BLaER1 treated with 17β-estradiol and CSF1 and Interleukin-3, amounts not matched to agents 10 nM and 100 nM (cell line): Measurements from ENCODE around the gene ITM2C.

Experiments
- H3K27ac ChIP-seq, 11 experiments: shearing (Covaris generic); formaldehyde crosslinking; 2 replicates each; pipeline ENCODE4 v1.8.1; 2022
- H3K27me3 ChIP-seq, 11 experiments: shearing (Covaris generic); formaldehyde crosslinking; 2 replicates each; pipeline ENCODE4 v1.8.1; 2022
- H3K36me3 ChIP-seq, 11 experiments: shearing (Covaris generic); formaldehyde crosslinking; 2 replicates each; pipeline ENCODE4 v1.8.1; 2022
- H3K4me1 ChIP-seq, 10 experiments: shearing (Covaris generic); formaldehyde crosslinking; 2 replicates each; pipeline ENCODE4 v1.8.1; 2022
- H3K4me2 ChIP-seq, 11 experiments: shearing (Covaris generic); formaldehyde crosslinking; 2 replicates each; pipeline ENCODE4 v1.8.1; 2022
- H3K4me3 ChIP-seq, 10 experiments: shearing (Covaris generic); formaldehyde crosslinking; 2 replicates each; pipeline ENCODE4 v1.8.1; 2022
- H3K9ac ChIP-seq, 11 experiments: shearing (Covaris generic); formaldehyde crosslinking; 2 replicates each; pipeline ENCODE4 v1.8.1; 2022
- H3K9me3 ChIP-seq, 11 experiments: shearing (Covaris generic); formaldehyde crosslinking; replicated peaks in 1 of 11; 2 replicates each; pipeline ENCODE4 v1.8.1; 2022
- H4K20me1 ChIP-seq, 11 experiments: shearing (Covaris generic); formaldehyde crosslinking; 2 replicates each; pipeline ENCODE4 v1.8.1; 2022
- Cebpa-rat ChIP-seq, 11 experiments: shearing (Covaris generic); IDR thresholded peaks; 2 replicates each; pipeline ENCODE4 v1.8.1; 2022

The ITM2C gene

DNA sequence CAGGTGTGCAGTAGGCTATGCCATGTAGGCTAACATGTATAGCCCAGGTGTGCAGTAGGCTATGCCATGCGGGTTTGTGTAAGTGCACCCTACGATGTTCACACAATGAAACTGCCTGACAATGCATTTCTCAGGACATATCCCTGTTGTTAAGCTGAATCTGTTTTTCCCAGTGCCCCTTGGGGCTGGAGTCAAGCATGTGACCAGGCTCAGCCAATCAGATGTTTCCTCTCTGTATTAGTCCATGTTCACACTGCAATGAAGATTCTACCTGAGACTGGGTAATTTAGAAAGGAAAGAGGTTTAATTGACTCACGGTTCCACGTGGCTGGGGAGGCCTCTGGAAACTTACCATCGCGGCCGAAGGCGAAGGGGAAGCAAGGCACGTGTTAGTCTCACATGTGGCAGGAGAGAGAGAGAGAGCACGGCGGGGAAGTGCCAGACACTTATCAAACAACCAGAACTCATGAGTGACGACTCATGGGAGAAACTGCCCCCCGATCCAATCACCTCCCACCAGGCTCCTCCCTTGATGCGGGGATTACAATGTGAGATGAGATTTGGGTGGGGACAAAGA lies 24.2 kb downstream of the ITM2C start:
- Histone ChIP-seq H3K4me3 (no peak overlapping the region), H3K9ac (no peak overlapping the region), H4K20me1 (peaks cover 0 to 7% (median 0%) of the 10 kb centered on the region in 11 experiments; a peak in 1 of 22 replicates), H3K27ac (no peak overlapping the region), H3K27me3 (no peaks in the 10 kb centered on the region), H3K4me2 (no peak overlapping the region), H3K4me1 (peaks cover 33 to 44% (median 39%) of the 10 kb centered on the region in 10 experiments), H3K9me3 (peaks cover 0 to 14% (median 0%) of the 10 kb centered on the region in 11 experiments; a peak in 6 of 22 replicates), H3K36me3 (no peaks in the 10 kb centered on the region)
- no peak for TF ChIP-seq Cebpa-rat (IDR thresholded peaks at IDR 0.05)

- Histone ChIP-seq H3K27ac (no peak overlapping the region), H3K4me1 (peaks cover 44 to 55% (median 49%) of the 10 kb centered on the region in 10 experiments), H3K9me3 (peaks cover 0 to 14% (median 0%) of the 10 kb centered on the region in 11 experiments; a peak in 6 of 22 replicates), H3K4me3 (no peak overlapping the region), H3K27me3 (no peaks in the 10 kb centered on the region), H3K4me2 (peak overlapping the region in 1 of 11 experiments; percentile 51; a peak in 1 of 22 replicates), H3K9ac (no peak overlapping the region), H4K20me1 (peaks cover 0 to 14% (median 0%) of the 10 kb centered on the region in 11 experiments; a peak in 1 of 22 replicates), H3K36me3 (no peaks in the 10 kb centered on the region)
- TF ChIP-seq Cebpa-rat (IDR thresholded peaks at IDR 0.05): no peak
Measured at GRCh38 chr2:230889911-230890601, 25.3 kb downstream of the ITM2C start.

DNA sequence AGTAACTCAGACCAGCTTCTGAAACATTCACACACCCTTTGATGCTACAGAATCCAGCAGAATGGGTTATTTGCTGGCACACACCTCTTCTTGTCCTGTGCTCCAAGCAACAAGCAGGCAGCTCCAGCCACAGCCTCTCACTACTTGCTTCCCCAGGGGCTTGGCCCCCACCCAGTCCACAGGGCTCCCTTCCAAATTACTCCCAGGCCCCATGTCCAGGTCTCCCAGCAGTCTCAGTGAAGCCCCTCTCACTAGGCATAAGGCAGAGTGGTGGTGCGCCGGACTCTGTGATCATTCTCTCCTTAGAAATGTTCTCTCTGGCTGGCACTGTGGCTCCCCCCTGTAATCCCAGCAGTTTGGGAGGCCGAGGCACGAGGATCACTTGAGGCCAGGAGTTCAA lies 25.9 kb downstream of the ITM2C start:
- Histone ChIP-seq H3K4me2 (peak overlapping the region in 3 of 11 experiments; percentile 50 to 60 (median 51); a peak in 4 of 22 replicates), H3K27ac (no peak overlapping the region), H3K36me3 (no peaks in the 10 kb centered on the region), H3K4me3 (no peak overlapping the region), H4K20me1 (peaks cover 0 to 14% (median 0%) of the 10 kb centered on the region in 11 experiments; a peak in 1 of 22 replicates), H3K4me1 (peaks cover 40 to 56% (median 48%) of the 10 kb centered on the region in 10 experiments), H3K27me3 (no peaks in the 10 kb centered on the region), H3K9ac (no peak overlapping the region), H3K9me3 (peaks cover 0 to 14% (median 0%) of the 10 kb centered on the region in 11 experiments; a peak in 6 of 22 replicates)
- no peak for TF ChIP-seq Cebpa-rat (IDR thresholded peaks at IDR 0.05)

DNA sequence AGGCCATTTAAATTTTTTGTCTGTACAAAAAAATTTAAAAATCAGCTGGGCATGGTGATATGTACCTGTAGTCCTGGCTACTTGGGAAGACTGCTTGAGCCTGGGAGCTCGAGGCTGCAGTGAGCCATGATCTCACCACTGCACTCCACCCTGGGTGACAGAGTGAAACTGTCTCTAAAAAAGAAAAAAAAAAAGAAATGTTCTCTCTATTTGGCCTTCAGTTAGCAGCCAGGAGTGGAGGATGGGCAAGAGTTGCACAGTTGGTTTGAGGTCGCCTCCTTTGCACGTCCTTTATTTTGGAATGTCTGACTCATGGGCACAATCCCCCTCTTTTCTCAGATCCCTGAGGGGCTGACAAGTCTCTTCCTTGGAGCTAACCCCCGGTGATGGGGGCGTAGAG lies 26.3 kb downstream of the ITM2C start:
- Histone ChIP-seq H4K20me1 (peaks cover 0 to 14% (median 0%) of the 10 kb centered on the region in 11 experiments; a peak in 1 of 22 replicates), H3K4me2 (peak overlapping the region; percentile 21 to 60 (median 48); a peak in 18 of 22 replicates), H3K36me3 (no peaks in the 10 kb centered on the region), H3K9me3 (peaks cover 0 to 14% (median 0%) of the 10 kb centered on the region in 11 experiments; a peak in 6 of 22 replicates), H3K4me1 (peaks cover 36 to 56% (median 48%) of the 10 kb centered on the region in 10 experiments), H3K27me3 (no peaks in the 10 kb centered on the region), H3K9ac (no peak overlapping the region; a peak in 1 of 22 replicates), H3K27ac (no peak overlapping the region), H3K4me3 (no peak overlapping the region)
- TF ChIP-seq Cebpa-rat (IDR thresholded peaks at IDR 0.05): no peak

DNA sequence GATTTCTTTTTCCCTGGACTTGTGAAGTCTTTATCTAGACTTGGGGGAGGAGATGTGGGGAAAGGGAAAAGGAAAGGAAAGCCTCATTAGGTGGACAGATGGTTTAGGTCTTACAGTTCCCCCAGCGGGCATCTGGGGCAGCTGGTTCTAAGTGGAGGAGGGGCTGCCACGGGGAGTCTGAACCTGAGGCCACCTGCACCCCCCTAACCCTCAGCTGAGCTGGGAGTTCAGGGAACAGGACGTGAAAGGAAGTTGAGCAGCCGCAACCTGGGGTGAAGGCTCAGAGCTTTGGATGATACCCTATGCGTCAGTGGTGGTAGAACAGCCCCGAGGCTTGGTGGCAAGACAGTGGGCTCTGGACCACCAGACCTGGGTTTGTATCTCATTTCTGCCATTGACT lies 26.8 kb downstream of the ITM2C start:
- Histone ChIP-seq H3K4me2 (peak overlapping the region; percentile 21 to 60 (median 48); a peak in 19 of 22 replicates), H3K4me3 (no peak overlapping the region), H3K4me1 (peaks cover 31 to 56% (median 49%) of the 10 kb centered on the region in 10 experiments), H3K36me3 (no peaks in the 10 kb centered on the region), H3K9me3 (peaks cover 0 to 14% (median 0%) of the 10 kb centered on the region in 11 experiments; a peak in 6 of 22 replicates), H3K27me3 (no peaks in the 10 kb centered on the region), H3K9ac (no peak overlapping the region), H4K20me1 (peaks cover 0 to 14% (median 0%) of the 10 kb centered on the region in 11 experiments; a peak in 1 of 22 replicates), H3K27ac (no peak overlapping the region)
- TF ChIP-seq Cebpa-rat (IDR thresholded peaks at IDR 0.05): no peak

DNA sequence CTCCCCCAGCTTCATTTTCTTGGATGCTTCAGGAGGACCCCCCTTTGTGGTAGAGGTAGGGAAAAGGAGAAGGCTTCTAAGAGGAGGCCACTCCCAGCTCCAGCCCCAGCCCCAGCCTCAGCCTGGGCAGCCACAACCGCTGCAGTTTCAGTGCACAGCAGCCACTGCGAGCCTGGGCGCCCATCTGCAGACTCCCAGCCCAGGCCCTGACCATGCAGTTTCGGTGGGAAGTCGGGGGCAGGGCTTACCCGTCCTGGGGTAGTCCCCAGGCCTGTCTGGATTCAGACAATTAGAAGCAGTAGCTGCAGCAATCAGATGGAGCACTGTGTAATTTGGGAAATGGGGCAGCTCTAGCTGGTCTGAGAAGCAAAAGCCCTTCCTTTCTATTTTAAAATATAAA lies 28.6 kb downstream of the ITM2C start:
- Histone ChIP-seq H3K4me2 (peak overlapping the region; percentile 62 to 90 (median 76)), H4K20me1 (peaks cover 0 to 14% (median 0%) of the 10 kb centered on the region in 11 experiments; a peak in 1 of 22 replicates), H3K4me1 (peaks cover 31 to 63% (median 52%) of the 10 kb centered on the region in 10 experiments), H3K27ac (peak overlapping the region in 1 of 11 experiments; percentile 11; a peak in 1 of 22 replicates), H3K9ac (no peak overlapping the region), H3K27me3 (no peaks in the 10 kb centered on the region), H3K36me3 (no peaks in the 10 kb centered on the region), H3K9me3 (peaks cover 0 to 14% (median 0%) of the 10 kb centered on the region in 11 experiments; a peak in 6 of 22 replicates), H3K4me3 (no peak overlapping the region)
- no peak for TF ChIP-seq Cebpa-rat (IDR thresholded peaks at IDR 0.05)

- Histone ChIP-seq H3K4me2 (peak overlapping the region; percentile 62 to 90 (median 76)), H3K27me3 (no peaks in the 10 kb centered on the region), H3K36me3 (no peaks in the 10 kb centered on the region), H3K27ac (peak overlapping the region in 4 of 11 experiments; percentile 11 to 43 (median 35); a peak in 5 of 22 replicates), H4K20me1 (peaks cover 0 to 14% (median 0%) of the 10 kb centered on the region in 11 experiments; a peak in 1 of 22 replicates), H3K4me3 (no peak overlapping the region; a peak in 1 of 20 replicates), H3K4me1 (peaks cover 31 to 71% (median 52%) of the 10 kb centered on the region in 10 experiments), H3K9me3 (peaks cover 0 to 8% (median 0%) of the 10 kb centered on the region in 11 experiments; a peak in 5 of 22 replicates), H3K9ac (0 out of 22 replicates have a peak overlapping the region, but pooled peaks of 1 of the 11 experiments have one; percentile 11)
- no peak for TF ChIP-seq Cebpa-rat (IDR thresholded peaks at IDR 0.05)
Measured at GRCh38 chr2:230893841-230894781, 29.4 kb downstream of the ITM2C start.
